Cardiac muscle cell (in vitro differentiated cells and primary cell): ENCODE data around the gene P2RY6. TPM values are rescaled to one million over a fixed set of nuclear protein-coding genes. Genes with fewer than 3 reads are reported as not detected.

Experiments used
- DNase-seq, 2 donors: peaks; one replicate each; pipeline versions ENCODE4 v3.0.0 to v3.0.0-alpha.2; 2010 to 2017; ENCODE audit warnings: low read depth in 1 of 2, low spot score in 1 of 2
- H3K27ac ChIP-seq: fragments of 200-600 bp; sonication (generic); 2 replicates; pipeline ENCODE4 v1.5.1; 2016
- H3K27me3 ChIP-seq: fragments of 200-600 bp; sonication (generic); 2 replicates; pipeline ENCODE4 v1.6.0; 2016; ENCODE audit warnings: control low read depth
- H3K36me3 ChIP-seq: fragments of 200-600 bp; sonication (generic); 2 replicates; pipeline ENCODE4 v1.5.1; 2016; ENCODE audit warnings: control low read depth
- H3K4me1 ChIP-seq: fragments of 200-600 bp; sonication (generic); 2 replicates; pipeline ENCODE4 v1.8.1; 2017; ENCODE audit warnings: low read depth, mild to moderate bottlenecking, mixed run types
- H3K4me3 ChIP-seq: fragments of 200-600 bp; sonication (generic); 2 replicates; pipeline ENCODE4 v1.5.1; 2016; ENCODE audit warnings: mild to moderate bottlenecking
- H3K9me3 ChIP-seq: fragments of 200-600 bp; sonication (generic); 2 replicates; pipeline ENCODE4 v1.5.1; 2017; ENCODE audit warnings: low read depth, mild to moderate bottlenecking, control low read depth
- polyA plus RNA-seq: library from polyadenylated mRNA; unstranded; fragments of >200 nt; fragmentation: Nextera tagmentation; extraction: Ambion mirVana; gene quantifications from 2 replicates; pipeline ENCODE4 v1.2.1, GENCODE V29; 2016
- total RNA-seq: library from RNA; depleted of rRNA; stranded (reverse); fragments of >200 nt; gene quantifications from 2 replicates; pipeline ENCODE4 v1.2.3, GENCODE V29; 2016
- TF ChIP-seq, protein P1 (sequence below): IDR thresholded peaks from 2 replicates; pipeline ENCODE4 v1.5.1; 2012; ENCODE audit warnings: low read depth, mild to moderate bottlenecking, low read length

Gene P2RY6
- total and polyA plus RNA-seq, 2 experiments from 2014 or later: 0.39 TPM; not detected in 1

GRCh38 chr11:73294604-73295003, 22.5 kb downstream of the P2RY6 start:
- Histone ChIP-seq H3K27ac (no peak overlapping the region), H3K9me3 (no peaks in the 10 kb centered on the region), H3K4me1 (no peaks in the 10 kb centered on the region), H3K36me3 (no peaks in the 10 kb centered on the region), H3K27me3 (peaks cover 4% of the 10 kb centered on the region), H3K4me3 (no peak overlapping the region)
- no peak for DNase-seq
- TF ChIP-seq, protein P1, sequence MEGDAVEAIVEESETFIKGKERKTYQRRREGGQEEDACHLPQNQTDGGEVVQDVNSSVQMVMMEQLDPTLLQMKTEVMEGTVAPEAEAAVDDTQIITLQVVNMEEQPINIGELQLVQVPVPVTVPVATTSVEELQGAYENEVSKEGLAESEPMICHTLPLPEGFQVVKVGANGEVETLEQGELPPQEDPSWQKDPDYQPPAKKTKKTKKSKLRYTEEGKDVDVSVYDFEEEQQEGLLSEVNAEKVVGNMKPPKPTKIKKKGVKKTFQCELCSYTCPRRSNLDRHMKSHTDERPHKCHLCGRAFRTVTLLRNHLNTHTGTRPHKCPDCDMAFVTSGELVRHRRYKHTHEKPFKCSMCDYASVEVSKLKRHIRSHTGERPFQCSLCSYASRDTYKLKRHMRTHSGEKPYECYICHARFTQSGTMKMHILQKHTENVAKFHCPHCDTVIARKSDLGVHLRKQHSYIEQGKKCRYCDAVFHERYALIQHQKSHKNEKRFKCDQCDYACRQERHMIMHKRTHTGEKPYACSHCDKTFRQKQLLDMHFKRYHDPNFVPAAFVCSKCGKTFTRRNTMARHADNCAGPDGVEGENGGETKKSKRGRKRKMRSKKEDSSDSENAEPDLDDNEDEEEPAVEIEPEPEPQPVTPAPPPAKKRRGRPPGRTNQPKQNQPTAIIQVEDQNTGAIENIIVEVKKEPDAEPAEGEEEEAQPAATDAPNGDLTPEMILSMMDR: no peak

DNA sequence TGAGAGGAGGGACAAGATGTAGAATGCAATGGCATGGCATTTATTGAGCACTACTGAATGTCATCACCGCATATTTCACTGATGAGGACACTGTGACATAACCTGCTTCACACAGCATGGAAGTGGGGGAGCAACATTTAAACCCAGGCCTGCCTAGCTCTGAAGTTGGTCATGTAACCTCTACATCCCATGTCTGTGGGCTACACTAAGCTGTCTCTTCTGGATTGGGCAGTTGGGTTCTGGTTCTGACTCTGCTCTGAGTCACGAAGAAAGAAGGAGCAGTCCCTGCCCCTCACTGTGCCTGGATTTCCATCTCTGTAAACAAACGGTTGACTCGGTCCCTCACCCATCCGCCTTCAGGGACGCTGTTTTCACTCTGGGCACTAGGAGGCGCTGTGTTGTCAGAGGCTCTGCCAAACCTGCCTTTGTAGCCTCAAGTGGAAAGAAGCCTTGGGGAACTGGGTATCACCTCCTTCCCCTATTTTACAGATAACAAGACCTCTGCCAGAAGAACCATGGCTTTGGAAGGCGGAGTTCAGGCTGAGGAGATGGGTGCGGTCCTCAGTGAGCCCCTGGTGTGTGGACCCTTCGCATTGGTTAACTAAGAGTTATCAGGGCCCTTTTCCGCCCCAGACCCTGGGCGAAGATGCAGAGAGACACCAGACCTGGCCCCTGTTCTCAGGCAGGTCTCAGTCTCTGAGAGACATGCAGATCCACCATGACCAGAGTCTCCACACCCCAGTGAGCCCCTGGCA, 23.3 kb downstream of the P2RY6 start:
- TF ChIP-seq, protein P1: peak; percentile 99
- H3K27me3 ChIP-seq: peaks cover 4% of the 10 kb centered on the region
- no peaks in the 10 kb centered on the region for H3K36me3 ChIP-seq
- no peaks in the 10 kb centered on the region for H3K9me3 ChIP-seq
- H3K4me3 ChIP-seq: no peak overlapping the region
- DNase-seq: peak; percentile 78 to 83
- no peaks in the 10 kb centered on the region for H3K4me1 ChIP-seq
- H3K27ac ChIP-seq: no peak overlapping the region

DNA sequence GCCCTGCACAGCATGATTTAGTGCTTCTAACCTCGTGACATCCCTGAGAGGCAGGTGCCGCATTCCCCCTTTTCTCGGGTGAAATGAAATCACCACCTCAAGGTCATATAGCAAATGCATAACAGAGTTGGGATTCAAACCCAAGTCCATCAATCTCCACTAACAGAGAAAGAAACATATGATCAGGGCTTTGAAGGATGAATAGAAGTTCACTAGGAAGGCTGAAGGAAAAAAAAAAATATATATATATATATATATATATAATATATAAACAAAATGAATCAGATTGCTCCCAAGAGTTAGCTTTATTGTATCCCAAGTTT, 23.8 kb downstream of the P2RY6 start:
- TF ChIP-seq, protein P1: no peak
- H3K4me3 ChIP-seq: no peak overlapping the region
- no peaks in the 10 kb centered on the region for H3K4me1 ChIP-seq
- DNase-seq: no peak
- no peak overlapping the region for H3K27ac ChIP-seq
- no peaks in the 10 kb centered on the region for H3K9me3 ChIP-seq
- H3K27me3 ChIP-seq: peaks cover 4% of the 10 kb centered on the region
- H3K36me3 ChIP-seq: no peaks in the 10 kb centered on the region

DNA sequence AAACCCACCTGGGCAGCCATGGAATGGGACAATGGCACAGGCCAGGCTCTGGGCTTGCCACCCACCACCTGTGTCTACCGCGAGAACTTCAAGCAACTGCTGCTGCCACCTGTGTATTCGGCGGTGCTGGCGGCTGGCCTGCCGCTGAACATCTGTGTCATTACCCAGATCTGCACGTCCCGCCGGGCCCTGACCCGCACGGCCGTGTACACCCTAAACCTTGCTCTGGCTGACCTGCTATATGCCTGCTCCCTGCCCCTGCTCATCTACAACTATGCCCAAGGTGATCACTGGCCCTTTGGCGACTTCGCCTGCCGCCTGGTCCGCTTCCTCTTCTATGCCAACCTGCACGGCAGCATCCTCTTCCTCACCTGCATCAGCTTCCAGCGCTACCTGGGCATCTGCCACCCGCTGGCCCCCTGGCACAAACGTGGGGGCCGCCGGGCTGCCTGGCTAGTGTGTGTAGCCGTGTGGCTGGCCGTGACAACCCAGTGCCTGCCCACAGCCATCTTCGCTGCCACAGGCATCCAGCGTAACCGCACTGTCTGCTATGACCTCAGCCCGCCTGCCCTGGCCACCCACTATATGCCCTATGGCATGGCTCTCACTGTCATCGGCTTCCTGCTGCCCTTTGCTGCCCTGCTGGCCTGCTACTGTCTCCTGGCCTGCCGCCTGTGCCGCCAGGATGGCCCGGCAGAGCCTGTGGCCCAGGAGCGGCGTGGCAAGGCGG, 24.5 kb downstream of the P2RY6 start:
- no peak overlapping the region for H3K27ac ChIP-seq
- no peaks in the 10 kb centered on the region for H3K4me1 ChIP-seq
- no peaks in the 10 kb centered on the region for H3K36me3 ChIP-seq
- TF ChIP-seq, protein P1: no peak
- H3K27me3 ChIP-seq: peaks cover 4% of the 10 kb centered on the region
- no peaks in the 10 kb centered on the region for H3K9me3 ChIP-seq
- no peak overlapping the region for H3K4me3 ChIP-seq
- DNase-seq: no peak

GRCh38 chr11:73297231-73297590, 25.1 kb downstream of the P2RY6 start:
- no peaks in the 10 kb centered on the region for H3K4me1 ChIP-seq
- TF ChIP-seq, protein P1: no peak
- no peaks in the 10 kb centered on the region for H3K36me3 ChIP-seq
- H3K27me3 ChIP-seq: peaks cover 4% of the 10 kb centered on the region
- no peak for DNase-seq
- H3K4me3 ChIP-seq: no peak overlapping the region
- H3K9me3 ChIP-seq: no peaks in the 10 kb centered on the region
- no peak overlapping the region for H3K27ac ChIP-seq
